Upper lobe of left lung (tissue), 6 donors: ENCODE results near the gene RPS6KA2. TPM values are rescaled to one million over a fixed set of nuclear protein-coding genes. Genes with fewer than 3 reads are reported as not detected.

Experiments used
- ATAC-seq, 2 donors: fragments of 200-7000 bp; cut with Tn5 transposase; one replicate each; pipeline ENCODE4 v1.9.1; 2022; ENCODE audit warnings: mild to moderate bottlenecking in 2 of 2, moderate library complexity in 2 of 2; ENCODE audit not compliant: low FRiP score in 2 of 2
- DNase-seq, 2 donors: peaks; one replicate each; pipeline ENCODE4 v3.0.0-alpha.2; 2019 to 2020
- H3K27ac ChIP-seq, 4 donors: fragments of 200-600 bp; sonication (generic); one replicate each; pipeline ENCODE4 v1.5.1; 2016 to 2019
- H3K27me3 ChIP-seq, 4 donors: fragments of 200-600 bp; sonication (generic); one replicate each; pipeline ENCODE4 v1.5.1; 2017 to 2019
- H3K36me3 ChIP-seq, 4 donors: fragments of 200-600 bp; sonication (generic); one replicate each; pipeline ENCODE4 v1.5.1; 2016 to 2019
- H3K4me1 ChIP-seq, 4 donors: fragments of 200-600 bp; sonication (generic); one replicate each; pipeline ENCODE4 v1.5.1; 2018 to 2019
- H3K4me3 ChIP-seq, 4 donors: fragments of 200-600 bp; sonication (generic); one replicate each; pipeline ENCODE4 v1.5.1; 2017 to 2019; ENCODE audit warnings: mild to moderate bottlenecking in 2 of 4, moderate library complexity in 1 of 4
- H3K9me3 ChIP-seq, 4 donors: fragments of 200-600 bp; sonication (generic); one replicate each; pipeline ENCODE4 v1.5.1; 2018 to 2019
- CTCF ChIP-seq, 6 experiments: fragments of 450-650 bp in 4 of 6; fragments of 200-600 bp in 2 of 6; sonication (generic) in 2 of 6; IDR thresholded peaks; one replicate each; pipeline ENCODE4 v1.5.1; 2016 to 2019; ENCODE audit warnings: antibody characterized with exemption in 6 of 6
- EP300 ChIP-seq, 4 donors: sonication (generic); formaldehyde crosslinking; IDR thresholded peaks; one replicate each; pipeline ENCODE4 v1.5.1; 2017; ENCODE audit warnings: antibody characterized with exemption in 4 of 4, control low read depth in 2 of 4
- POLR2A ChIP-seq, 4 donors: fragments of 450-650 bp; IDR thresholded peaks; one replicate each; pipeline ENCODE4 v1.5.1; 2016 to 2017; ENCODE audit warnings: antibody characterized with exemption in 4 of 4, mild to moderate bottlenecking in 2 of 4
- POLR2AphosphoS5 ChIP-seq, 2 donors: sonication (generic); formaldehyde crosslinking; IDR thresholded peaks; one replicate each; pipeline ENCODE4 v1.5.1; 2017; ENCODE audit warnings: antibody characterized with exemption in 2 of 2
- WGBS, 2 donors: methylation state at CpG; one replicate each; pipeline ENCODE4 v1.1.5; 2017 to 2018; 5-methylcytosine and 5-hydroxymethylcytosine counted together
- total RNA-seq, 6 donors: library from RNA; depleted of rRNA in 4 of 6; stranded (reverse); fragments of >200 nt in 4 of 6; gene quantifications; one replicate each; pipeline versions ENCODE4 v1.1.0 to v1.2.1, GENCODE V29; 2016 to 2021
- donor health status: DM: no; HTN: no; CAD: no; lungs with moderate emphysema.
- donor health status: DM: no; HTN: yes; CAD: no; lungs with severe emphysema.

RPS6KA2 gene
- total RNA-seq, 6 donors from 2014 or later = 101 to 233 (median 168) TPM

- no peak for ATAC-seq
These were observed 28.2 kb upstream of the RPS6KA2 start for GRCh38 chr6:166655251-166655650.

GRCh38 chr6:166654573-166654972, 27.5 kb upstream of the RPS6KA2 start:
- WGBS, 2 donors = 77 to 78% methylated on average over 7 of the region's 7 CpGs

More at GRCh38 chr6:166655251-166655650, 28.2 kb upstream of the RPS6KA2 start:
- Histone ChIP-seq H3K27me3 (no peaks in the 10 kb centered on the region), H3K36me3 (no peaks in the 10 kb centered on the region), H3K4me3 (no peak overlapping the region), H3K27ac (no peak overlapping the region), H3K4me1 (peaks cover 0 to 10% (median 4%) of the 10 kb centered on the region in 4 donors), H3K9me3 (no peaks in the 10 kb centered on the region)
- 69 to 78% methylated on average over 6 of the region's 6 CpGs for WGBS, 2 donors
- no peak for DNase-seq
- no peak for TF ChIP-seq POLR2A (IDR thresholded peaks at IDR 0.05)

GRCh38 chr6:166653639-166653941, 26.5 kb upstream of the RPS6KA2 start:
- ATAC-seq = no peak
- no peaks in the 10 kb centered on the region for H3K27me3 ChIP-seq
- H3K4me3 ChIP-seq = no peak overlapping the region
- H3K9me3 ChIP-seq = no peaks in the 10 kb centered on the region
- peaks cover 0 to 10% (median 4%) of the 10 kb centered on the region in 4 donors for H3K4me1 ChIP-seq
- no peaks in the 10 kb centered on the region for H3K36me3 ChIP-seq
- 90 to 94% methylated on average over 4 of the region's 4 CpGs for WGBS, 2 donors
- no peak for DNase-seq
- no peak for TF ChIP-seq POLR2A (IDR thresholded peaks at IDR 0.05)
- no peak for TF ChIP-seq POLR2AphosphoS5 (IDR thresholded peaks at IDR 0.05)
- no peak for TF ChIP-seq EP300 (IDR thresholded peaks at IDR 0.05)
- no peak for TF ChIP-seq CTCF (IDR thresholded peaks at IDR 0.05)
- no peak overlapping the region for H3K27ac ChIP-seq

More at GRCh38 chr6:166654573-166654972, 27.5 kb upstream of the RPS6KA2 start:
- H3K27me3 ChIP-seq = no peaks in the 10 kb centered on the region
- no peak for DNase-seq
- H3K27ac ChIP-seq = no peak overlapping the region
- H3K36me3 ChIP-seq = no peaks in the 10 kb centered on the region
- no peak for ATAC-seq
- no peaks in the 10 kb centered on the region for H3K9me3 ChIP-seq
- H3K4me3 ChIP-seq = no peak overlapping the region
- H3K4me1 ChIP-seq = peaks cover 0 to 10% (median 4%) of the 10 kb centered on the region in 4 donors
- TF ChIP-seq POLR2AphosphoS5 (IDR thresholded peaks at IDR 0.05) (no peak), CTCF (IDR thresholded peaks at IDR 0.05) (no peak), POLR2A (IDR thresholded peaks at IDR 0.05) (no peak), EP300 (IDR thresholded peaks at IDR 0.05) (no peak)

GRCh38 chr6:166650824-166651807, 24.1 kb upstream of the RPS6KA2 start:
- Histone ChIP-seq H3K27me3 (no peaks in the 10 kb centered on the region), H3K27ac (no peak overlapping the region), H3K36me3 (no peaks in the 10 kb centered on the region), H3K9me3 (no peaks in the 10 kb centered on the region), H3K4me1 (peaks cover 0 to under 1% (median 0%) of the 10 kb centered on the region in 4 donors), H3K4me3 (no peak overlapping the region)
- no peak for DNase-seq
- TF ChIP-seq EP300 (IDR thresholded peaks at IDR 0.05) (no peak), CTCF (IDR thresholded peaks at IDR 0.05) (no peak), POLR2AphosphoS5 (IDR thresholded peaks at IDR 0.05) (no peak), POLR2A (IDR thresholded peaks at IDR 0.05) (no peak)
- no peak for ATAC-seq
- WGBS, 2 donors = 75 to 76% methylated on average over 12 of the region's 12 CpGs

GRCh38 chr6:166650047-166650446, 23.0 kb upstream of the RPS6KA2 start:
- TF ChIP-seq POLR2AphosphoS5 (IDR thresholded peaks at IDR 0.05) = no peak
- no peak for TF ChIP-seq POLR2A (IDR thresholded peaks at IDR 0.05)
- TF ChIP-seq CTCF (IDR thresholded peaks at IDR 0.05) = no peak
- TF ChIP-seq EP300 (IDR thresholded peaks at IDR 0.05) = no peak
- DNase-seq = no peak
- 83 to 85% methylated on average over 3 of the region's 3 CpGs for WGBS, 2 donors
- Histone ChIP-seq H3K36me3 (no peaks in the 10 kb centered on the region), H3K4me3 (no peak overlapping the region), H3K9me3 (no peaks in the 10 kb centered on the region), H3K4me1 (no peaks in the 10 kb centered on the region), H3K27ac (no peak overlapping the region), H3K27me3 (no peaks in the 10 kb centered on the region)
- ATAC-seq = no peak
